Bone marrow (tissue), 2 donors: ENCODE measurements around the gene PLEKHG5.

Source experiments
- DNase-seq, 2 donors: peaks; one replicate each; lab custom pipeline; 2025; lab: John Stamatoyannopoulos, UW

PLEKHG5 gene

GRCh38 chr1:6477039-6477820, 14.2 kb downstream of the PLEKHG5 start:
- no peak for DNase-seq

- no peak for DNase-seq
Observed at GRCh38 chr1:6476483-6476882, 15.0 kb downstream of the PLEKHG5 start.

GRCh38 chr1:6475381-6476133, 15.9 kb downstream of the PLEKHG5 start:
- peak in 1 of 2 donors; percentile 6 for DNase-seq

- DNase-seq: no peak
Observed at GRCh38 chr1:6474815-6475282, 16.6 kb downstream of the PLEKHG5 start.

- no peak for DNase-seq
Observed at GRCh38 chr1:6473974-6474814, 17.3 kb downstream of the PLEKHG5 start.

GRCh38 chr1:6473156-6473555, 18.3 kb downstream of the PLEKHG5 start:
- no peak for DNase-seq

GRCh38 chr1:6472391-6472790, 19.1 kb downstream of the PLEKHG5 start:
- DNase-seq: no peak

GRCh38 chr1:6471970-6472368, 19.5 kb downstream of the PLEKHG5 start:
- DNase-seq: no peak

GRCh38 chr1:6471086-6471969, 20.1 kb downstream of the PLEKHG5 start:
- no peak for DNase-seq

GRCh38 chr1:6470132-6471085, 21.1 kb downstream of the PLEKHG5 start:
- DNase-seq: no peak

- no peak for DNase-seq
Observed at GRCh38 chr1:6468729-6469461, 22.6 kb downstream of the PLEKHG5 start.

- DNase-seq: no peak
Observed at GRCh38 chr1:6467744-6468688, 23.5 kb downstream of the PLEKHG5 start.

- no peak for DNase-seq
Observed at GRCh38 chr1:6467224-6467623, 24.2 kb downstream of the PLEKHG5 start.

GRCh38 chr1:6466751-6467150, 24.7 kb downstream of the PLEKHG5 start:
- no peak for DNase-seq

GRCh38 chr1:6466023-6466422, 25.4 kb downstream of the PLEKHG5 start, which contains the start of gene TNFRSF25:
TNFRSF25 (minus strand) TSS chr1:6466173; CDS start chr1:6466107, 66 bp downstream.
- no peak for DNase-seq

- no peak for DNase-seq
Observed at GRCh38 chr1:6465461-6466005, 25.9 kb downstream of the PLEKHG5 start.

- no peak for DNase-seq
Observed at GRCh38 chr1:6464915-6465314, 26.6 kb downstream of the PLEKHG5 start.

- DNase-seq: no peak
Observed at GRCh38 chr1:6464514-6464836, 27.0 kb downstream of the PLEKHG5 start.
